ENCODE data around the gene ZNF385C. TPM values are rescaled to one million over a fixed set of nuclear protein-coding genes. Genes with fewer than 3 reads are reported as not detected.

ZNF385C gene
- polyA plus RNA-seq, 4 donors, result 5.2 to 10.0 (median 6.8) TPM

DNA sequence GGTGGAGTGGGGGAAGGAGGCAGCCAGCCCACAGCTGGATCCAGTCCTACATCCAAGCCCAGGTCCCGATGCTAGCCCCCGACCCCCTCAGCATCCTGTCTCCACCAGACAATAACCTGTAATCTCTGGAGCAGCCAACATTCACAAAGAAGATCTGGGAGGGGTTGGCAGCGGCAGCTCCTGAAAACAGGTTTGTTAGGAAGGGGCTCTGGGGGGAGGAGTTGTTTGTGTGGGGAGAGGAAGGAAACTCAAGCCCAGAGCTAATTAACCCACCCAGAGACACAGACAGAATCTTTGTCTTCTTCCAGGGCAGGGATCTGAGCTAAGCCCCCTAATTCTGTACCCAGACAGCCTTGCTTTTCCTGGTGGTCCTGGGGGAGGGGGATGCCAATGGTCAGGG lies 43.2 kb downstream of the ZNF385C start:
- no peak for DNase-seq (ENCODE audit: low read depth in 4 of 4, low spot score in 2 of 4)

DNA sequence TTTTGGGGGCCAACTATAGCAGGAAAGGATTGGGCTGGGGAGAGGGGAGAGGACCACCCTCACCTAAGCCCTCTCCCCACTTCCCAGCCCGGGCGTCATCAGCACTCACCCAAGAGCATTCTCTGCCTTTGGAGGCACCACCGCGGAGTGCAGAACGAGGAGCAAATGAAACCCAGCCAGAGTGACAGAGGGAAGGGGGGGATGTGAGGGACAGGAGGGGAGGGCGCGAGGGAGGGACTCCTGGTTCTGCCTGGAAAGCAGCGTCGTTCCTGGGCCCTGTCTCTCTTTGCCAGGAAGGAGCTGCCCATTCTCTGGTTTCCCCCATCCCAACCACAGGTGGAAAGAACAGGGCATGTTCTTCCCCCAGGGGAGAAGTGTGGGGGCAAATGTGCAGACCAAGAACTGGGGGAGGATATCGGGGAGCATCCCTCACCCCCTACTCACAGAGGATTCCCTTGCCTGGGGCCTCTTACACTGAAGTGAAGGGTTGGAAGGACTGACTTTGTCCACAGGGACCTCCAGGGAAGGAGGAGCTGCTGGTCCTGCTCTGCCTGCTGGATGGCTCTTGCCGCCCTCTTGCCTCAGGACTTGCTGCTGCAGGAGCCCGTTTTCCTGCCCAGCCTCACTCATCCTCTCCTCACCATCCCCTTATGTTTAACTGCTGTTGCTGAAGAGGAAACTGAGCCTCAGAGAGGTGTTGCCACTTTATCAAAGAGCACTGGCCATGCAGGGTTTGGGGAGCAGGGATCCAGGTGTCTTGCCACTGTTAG lies 44.4 kb downstream of the ZNF385C start:
- no peak for DNase-seq (ENCODE audit: low read depth in 4 of 4, low spot score in 2 of 4)

DNA sequence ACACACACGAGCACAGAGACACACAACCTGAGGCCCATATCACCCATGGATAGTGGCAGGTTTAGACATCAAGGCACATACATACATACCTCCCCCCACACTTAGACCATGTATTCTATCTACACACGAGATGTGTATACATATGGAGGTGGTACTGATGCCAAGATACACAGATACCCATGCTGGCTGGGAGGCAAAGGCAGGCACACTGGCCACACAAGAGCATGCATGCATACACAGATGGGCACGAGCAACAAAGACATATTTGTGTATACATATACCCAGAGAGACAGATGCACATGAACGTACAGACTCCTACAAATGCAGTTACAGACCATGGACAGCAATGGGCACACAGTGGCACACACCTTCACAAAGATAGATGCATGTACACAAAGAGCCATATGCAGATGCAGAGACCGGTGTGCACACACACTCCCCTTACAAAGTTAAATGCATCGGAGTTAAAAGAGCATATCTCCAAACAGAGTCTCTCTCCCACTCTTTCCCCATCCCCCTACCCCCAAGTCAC lies 45.9 kb downstream of the ZNF385C start:
- no peak for DNase-seq (ENCODE audit: low read depth in 4 of 4, low spot score in 2 of 4)

DNA sequence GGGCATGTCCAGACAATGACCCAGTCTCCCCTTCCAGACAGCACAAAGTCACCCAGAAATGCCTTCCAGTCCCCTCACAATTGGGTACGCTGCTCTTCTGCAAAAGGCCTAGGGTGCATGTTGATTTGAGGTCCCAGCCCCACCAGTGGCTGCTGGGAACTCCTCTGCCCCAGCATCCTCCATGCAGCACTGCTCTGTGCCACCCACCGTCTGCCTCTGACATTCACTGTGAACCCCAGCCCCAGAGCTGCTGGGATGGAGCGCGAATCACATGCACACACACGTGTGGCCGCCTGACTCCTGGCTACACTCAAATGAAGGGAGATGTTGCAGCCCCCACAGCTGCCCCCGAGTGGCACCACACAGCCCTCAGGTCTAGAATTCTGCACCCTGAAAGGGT lies 46.6 kb downstream of the ZNF385C start:
- no peak for DNase-seq (ENCODE audit: low read depth in 4 of 4, low spot score in 2 of 4)

DNA sequence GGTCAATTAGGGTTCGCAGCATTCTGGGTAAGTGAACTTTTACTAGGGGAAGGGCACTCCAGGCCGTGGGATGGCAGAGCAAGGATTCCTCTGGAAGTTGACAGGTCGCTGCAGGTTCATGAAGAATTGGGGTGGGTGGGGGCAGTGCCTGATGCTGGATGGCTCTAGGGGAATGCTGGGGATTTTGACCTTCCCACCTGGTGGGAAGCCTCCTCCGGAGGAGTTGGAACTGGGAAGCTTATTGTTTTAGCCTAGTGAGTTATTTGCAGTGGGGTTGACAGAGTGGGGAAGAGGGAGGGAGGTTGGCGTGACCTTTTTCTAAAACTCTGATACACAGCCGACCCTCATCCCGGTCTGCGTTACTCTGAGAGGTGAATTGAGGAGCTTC lies 47.3 kb downstream of the ZNF385C start:
- DNase-seq (ENCODE audit: low read depth in 4 of 4, low spot score in 2 of 4), result no peak

DNA sequence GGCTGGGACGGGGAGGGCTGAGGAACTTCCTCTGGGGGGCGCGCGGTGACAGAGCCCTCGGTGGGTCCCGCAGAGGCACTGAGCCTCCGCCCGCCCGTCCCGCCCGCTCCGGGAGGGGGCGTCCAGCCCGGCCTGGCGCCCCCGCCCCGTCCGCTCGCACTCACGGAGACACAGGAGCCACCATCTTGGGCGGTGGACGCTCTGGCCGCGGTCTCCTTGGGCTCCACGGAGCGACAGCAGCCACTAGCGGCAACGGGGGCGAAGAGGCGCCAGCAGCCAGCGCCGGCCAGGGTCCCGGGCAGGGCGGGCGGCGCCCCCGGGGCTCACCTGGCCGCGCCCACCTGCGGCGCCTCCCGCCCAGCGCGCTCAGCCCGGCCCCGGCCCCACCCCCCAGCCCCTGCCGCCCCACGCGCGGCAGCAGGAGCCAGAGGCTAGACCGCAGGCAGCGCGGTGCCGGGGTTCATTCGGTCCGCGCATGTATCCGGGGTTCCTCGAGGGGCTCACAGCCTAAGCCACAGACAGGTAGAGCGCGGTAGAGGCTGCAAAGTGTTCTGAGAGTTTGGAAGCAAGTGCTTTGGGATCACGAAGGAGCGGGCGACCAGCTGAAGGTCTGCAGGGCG lies 47.8 kb downstream of the ZNF385C start, which contains the start of gene C17orf113:
Gene C17orf113, minus strand, starts transcription at position 209 of the 620 bp plus-strand sequence. CDS start 7,225 bp downstream, outside the sequence.
- DNase-seq (ENCODE audit: low read depth in 4 of 4, low spot score in 2 of 4), result peak in 1 of 4 donors; percentile 35

DNA sequence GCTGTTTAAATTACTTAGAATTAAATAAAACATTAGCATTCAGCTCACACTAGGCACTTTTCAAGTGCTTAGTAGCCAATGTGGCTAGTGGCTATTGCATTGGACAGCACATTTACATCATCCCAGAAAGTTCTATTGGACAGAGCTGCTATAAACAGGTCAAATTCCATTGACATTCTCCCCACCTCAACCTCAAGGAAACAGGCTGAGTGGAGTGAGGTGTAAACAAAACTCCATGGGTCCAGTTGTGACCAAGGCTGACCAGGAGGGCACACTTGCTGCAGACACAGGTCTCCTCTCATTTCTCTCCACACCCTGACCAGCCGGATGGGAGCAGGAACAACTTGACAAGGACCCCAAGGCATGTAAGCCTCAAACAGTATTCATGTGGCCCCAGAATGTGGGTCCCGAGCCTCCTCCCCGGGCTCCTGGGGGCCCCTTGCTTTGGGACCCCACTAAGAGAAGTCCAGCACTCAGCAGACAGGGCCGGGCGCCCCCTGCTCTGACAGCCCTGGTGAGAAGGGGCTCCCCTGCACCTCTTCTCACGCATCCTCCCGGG lies 48.4 kb downstream of the ZNF385C start:
- no peak for DNase-seq (ENCODE audit: low read depth in 4 of 4, low spot score in 2 of 4)

DNA sequence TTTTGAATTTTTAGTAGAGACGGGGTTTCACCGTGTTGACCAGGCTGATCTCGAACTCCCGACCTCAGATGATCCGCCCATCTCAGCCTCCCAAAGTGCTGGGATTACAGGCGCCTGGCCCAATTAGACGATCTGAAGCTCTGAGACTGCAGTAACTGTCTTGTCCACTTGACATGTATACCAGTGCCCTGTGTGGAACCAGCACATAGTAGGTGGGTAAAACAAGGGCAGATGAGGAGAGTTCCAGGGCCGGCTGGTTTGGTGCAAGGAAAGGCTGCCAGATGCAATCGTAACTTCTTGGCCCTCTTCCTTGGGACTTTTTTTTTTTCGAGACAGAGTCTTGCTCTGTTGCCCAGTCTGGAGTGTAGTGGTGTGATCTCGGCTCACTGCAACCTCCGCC lies 50.9 kb downstream of the ZNF385C start:
- DNase-seq (ENCODE audit: low read depth in 4 of 4, low spot score in 2 of 4), result no peak

DNA sequence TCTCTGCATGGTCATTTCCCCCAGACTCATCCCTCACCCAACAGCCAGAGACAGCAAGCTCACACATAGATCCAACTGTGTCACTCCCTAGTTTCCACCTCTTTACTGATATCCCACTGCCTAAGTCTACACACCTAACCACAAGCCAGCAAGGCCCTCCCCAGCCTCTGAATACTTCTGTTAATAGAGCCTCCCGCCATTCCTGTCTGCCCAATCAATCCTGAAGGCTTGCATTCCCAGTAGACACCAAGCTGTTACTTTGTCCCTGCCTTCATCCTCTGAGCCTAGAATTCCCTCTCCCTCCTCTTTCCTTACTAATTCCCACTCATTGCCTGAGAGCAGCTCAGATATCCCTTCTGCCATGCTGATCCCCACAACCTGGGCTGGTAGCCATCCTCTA lies 52.6 kb downstream of the ZNF385C start:
- DNase-seq (ENCODE audit: low read depth in 4 of 4, low spot score in 2 of 4), result no peak

DNA sequence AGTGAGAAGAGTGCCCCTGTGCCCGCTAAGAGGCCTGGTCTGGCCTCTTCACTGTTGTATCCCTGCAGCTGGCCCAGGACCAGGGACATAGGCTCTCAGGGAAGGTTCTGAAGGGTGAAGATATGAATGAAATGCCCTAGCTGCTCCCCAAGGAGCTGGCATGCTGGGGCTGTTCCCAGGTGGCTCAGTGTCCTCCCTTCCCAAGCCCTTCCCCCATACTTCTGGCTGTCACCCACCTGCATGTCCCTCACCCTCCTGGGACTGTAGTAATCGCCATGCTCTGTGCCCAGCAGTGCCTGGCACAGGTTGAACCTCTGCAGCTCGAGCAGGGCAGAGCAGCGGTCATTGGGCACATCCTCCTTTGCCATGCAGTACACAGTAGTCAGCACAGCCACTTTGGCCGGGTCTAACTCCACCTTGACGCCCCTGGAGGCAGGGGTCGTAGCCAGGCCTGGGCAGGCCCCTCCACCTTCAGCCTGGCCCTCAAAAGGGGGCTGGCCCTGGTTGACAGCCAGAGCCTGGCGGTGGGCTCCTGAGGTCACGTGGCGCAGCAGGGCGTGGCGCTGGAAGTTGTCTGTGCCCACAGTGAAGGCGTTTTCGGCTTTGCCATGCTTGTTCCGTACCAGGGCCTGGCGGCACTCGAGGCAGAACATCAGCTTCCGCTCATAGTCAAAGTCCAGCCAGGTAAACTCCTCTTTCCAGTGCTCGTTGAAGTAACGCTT lies 55.5 kb downstream of the ZNF385C start:
- no peak for DNase-seq (ENCODE audit: low read depth in 4 of 4, low spot score in 2 of 4)

DNA sequence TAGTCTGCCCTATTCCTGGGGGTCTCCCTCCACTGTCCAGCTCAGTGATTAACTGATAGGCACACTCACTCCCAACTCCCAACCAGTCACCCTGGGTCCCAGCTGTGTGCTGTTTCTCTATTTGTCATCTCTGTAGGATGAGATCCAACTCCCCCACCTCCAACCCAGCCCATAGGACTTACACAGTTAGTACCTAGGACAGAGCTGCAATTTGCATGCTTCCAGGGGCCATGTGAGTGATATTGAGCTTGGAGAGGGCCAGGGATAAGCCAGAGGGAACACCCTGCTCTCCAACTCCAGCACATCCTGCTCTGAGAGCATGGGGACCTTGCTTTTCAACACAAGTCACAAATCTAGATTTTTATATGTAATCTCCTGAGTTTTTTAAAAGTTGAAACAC lies 56.7 kb downstream of the ZNF385C start:
- no peak for DNase-seq (ENCODE audit: low read depth in 4 of 4, low spot score in 2 of 4)

DNA sequence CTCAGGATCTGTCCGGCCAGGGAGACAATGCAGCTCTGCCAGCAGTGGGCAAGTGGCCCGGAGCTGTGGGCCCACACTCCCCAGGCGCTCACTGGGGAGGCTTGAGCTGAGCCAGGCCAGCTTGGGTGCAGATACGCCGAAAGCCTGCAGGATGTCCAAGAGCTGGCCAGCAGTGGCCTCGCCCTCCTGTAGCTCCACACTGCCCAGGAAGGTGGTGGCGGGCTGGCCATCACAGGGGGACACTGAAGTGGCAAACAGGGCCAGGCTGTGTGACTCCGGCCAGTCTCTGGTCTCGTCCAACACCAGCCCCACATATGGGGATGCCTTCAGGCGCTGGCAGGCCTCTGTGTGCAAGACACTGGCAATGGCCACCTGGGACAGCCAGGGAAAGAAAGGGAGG lies 57.5 kb downstream of the ZNF385C start:
- DNase-seq (ENCODE audit: low read depth in 4 of 4, low spot score in 2 of 4), result no peak

DNA sequence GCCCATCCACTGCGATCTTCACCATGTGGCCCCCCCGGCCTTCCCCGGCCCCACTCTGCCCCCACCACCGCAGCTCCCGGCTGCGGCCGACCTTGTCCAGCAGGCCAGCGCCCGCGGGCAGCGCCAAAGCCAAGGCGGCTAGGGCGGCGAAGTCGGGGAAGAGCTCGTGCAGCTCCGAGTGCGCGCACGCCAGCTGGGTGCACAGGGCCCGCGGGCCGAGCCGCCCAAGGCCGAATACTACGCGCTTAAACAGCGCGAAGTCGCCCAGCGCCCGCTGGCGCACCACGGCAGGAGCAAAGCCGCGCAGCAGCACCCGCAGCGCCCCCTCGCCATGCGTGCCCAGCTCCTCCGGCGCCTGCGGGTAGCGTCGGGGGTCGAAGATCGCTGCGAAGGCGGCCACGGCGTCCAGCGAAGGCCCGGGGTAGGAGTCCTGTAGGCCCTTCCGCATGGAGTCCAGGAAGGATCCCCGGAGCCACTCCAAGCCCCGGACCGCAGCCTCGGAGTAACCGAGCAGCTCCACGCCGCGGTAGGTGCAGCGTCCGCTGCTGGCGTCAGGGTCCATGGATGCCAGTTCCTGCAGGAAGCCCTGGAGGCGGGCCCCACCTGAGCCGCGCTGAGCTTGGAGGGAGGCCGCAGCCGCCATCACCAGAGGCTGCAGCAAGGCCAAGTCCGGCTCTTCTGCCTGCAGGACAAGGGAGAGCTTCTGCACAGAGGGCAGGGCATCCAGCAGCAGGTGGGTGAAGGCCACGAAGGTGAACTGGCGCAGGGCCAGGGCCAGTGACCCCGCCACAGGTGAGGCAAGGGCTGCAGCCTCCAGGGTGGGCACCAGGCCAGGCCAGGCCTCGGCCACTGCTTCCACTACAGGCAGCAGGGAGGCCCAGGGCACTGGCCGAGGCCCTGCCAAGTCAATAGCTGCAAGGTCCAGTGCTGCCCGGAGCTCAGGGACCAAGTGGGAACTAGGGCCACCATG lies 58.2 kb downstream of the ZNF385C start:
- DNase-seq (ENCODE audit: low read depth in 4 of 4, low spot score in 2 of 4), result no peak

DNA sequence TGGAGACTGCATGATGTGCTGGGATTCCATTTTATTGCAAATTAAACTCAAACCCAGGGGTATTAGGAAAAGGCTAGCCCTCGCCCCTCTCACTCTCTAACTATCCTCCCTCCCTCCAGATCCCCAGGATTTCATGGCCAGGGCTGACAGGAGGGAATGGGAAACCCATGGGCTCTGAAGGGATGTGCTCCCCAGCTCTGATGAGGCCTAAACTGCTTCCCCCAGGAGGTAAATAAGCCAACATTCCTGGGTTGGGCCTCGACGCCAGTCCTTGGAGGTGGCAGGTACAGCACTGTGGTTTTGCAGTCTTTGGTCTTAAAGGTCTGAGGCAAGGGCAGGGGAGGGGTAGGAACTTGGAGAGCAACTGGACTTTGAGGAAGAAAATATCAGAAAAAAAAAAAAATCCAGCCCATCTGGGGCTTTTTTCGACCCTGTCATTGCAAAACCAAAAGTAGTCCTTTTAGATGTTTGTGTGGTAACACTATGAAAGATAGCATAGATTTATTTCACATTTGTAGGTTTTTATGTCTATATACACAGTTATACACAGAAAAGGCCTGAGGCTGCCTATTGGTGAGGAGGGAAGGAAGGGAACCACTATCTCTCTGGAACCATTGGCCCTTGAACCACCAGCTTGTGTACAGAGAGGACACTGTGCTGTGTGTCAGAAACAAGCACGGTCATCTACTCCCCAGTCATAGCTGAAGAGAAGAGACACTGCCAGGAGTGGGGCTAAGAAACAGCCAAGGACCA lies 59.9 kb downstream of the ZNF385C start:
- DNase-seq (ENCODE audit: low read depth in 4 of 4, low spot score in 2 of 4), result no peak

DNA sequence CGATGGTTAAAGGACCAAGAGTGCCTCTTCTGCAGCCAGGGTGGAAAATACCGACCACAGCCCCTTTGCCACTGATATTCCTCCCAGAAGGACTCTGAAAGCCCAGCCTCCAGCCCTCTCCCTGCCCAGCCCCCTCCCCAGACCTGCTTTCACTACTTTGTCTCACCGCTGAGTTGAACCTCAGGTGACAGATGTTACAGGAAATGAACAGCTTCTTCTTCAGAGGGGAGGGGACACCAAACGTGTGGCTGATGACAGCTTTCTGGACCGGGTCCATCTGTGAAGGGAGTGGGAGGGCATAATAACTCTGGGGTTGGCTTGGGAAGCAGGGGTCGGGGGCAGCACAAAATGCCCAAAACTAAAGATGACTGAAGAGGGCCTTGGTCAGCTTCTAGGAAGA lies 64.2 kb downstream of the ZNF385C start:
- no peak for DNase-seq (ENCODE audit: low read depth in 4 of 4, low spot score in 2 of 4)

DNA sequence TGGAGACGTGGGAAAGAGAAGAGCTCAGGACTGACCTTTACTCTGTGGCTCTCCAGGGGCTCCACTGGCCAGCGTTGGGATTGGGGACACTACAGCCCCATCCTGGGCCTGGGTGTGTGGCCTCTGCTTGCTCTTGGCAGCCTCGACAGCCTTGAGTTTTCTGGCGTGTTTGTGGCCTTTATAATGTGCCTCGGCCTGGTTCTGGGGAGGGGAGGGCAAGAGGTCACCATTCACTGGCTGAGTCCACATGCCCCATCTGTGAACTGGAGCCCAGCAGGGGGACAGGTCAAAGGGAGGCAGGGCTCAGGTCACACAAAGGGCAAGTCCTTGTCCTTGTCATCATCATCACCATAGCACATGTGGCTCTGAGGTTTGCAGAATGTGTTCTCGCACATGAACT lies 66.7 kb downstream of the ZNF385C start:
- DNase-seq (ENCODE audit: low read depth in 4 of 4, low spot score in 2 of 4), result no peak

DNA sequence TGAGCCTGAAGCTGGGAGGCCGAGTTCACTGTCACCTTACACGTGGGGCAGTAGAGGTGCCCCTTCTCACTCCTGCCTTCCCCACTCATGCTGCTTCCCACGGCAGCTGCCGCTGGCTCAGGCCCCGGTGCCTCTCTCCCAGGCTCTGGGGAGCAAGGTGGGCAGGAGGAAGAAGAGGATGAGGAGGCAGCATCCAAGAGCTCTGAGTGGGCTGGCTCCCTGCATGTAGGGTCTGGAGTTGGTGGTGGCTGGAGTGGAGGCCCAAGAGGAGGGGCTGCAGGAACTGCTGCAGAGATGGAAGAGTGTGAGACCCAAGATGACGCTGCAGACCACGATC lies 69.5 kb downstream of the ZNF385C start:
- DNase-seq (ENCODE audit: low read depth in 4 of 4, low spot score in 2 of 4), result no peak

DNA sequence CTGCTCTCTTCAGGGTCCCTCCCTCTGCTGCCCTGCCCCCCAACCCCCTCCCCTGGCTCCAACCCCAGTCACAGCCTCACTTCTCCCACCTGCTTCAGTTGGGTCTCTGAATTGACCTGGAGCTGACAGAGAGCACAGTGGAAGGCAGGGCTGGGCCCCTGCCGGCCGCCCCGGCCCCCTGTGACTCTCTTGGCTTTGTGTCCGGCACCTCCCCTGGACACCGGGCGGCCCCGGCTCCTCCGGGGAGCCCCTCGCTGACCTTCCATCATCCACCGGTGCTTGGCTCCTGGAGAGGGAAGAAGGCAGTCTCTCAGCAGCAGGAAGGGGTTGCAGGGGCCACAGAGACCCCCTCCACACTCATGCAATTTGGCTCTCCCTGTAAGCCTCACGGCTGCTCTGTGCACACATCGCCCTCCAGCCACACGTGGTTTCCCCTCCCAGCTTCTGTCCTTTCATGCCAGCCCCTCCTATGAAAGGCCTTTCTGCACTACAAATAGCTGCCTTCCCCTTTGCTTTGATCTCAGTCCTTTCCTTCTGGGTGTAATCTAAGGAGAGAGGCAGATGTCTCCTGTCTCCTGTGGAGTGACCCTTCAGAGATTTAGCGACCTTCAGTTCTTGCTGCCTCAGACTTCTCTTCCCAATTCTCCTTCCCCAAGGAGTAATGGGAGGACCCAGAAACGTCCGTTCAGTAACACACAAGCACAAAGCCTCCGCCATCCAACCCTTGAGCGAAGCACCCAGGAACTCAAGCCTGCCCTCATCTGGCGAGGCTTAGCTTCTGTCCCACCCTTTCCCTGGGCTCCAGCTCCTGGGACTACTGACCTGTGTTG lies 70.1 kb downstream of the ZNF385C start:
- no peak for DNase-seq (ENCODE audit: low read depth in 4 of 4, low spot score in 2 of 4)

DNA sequence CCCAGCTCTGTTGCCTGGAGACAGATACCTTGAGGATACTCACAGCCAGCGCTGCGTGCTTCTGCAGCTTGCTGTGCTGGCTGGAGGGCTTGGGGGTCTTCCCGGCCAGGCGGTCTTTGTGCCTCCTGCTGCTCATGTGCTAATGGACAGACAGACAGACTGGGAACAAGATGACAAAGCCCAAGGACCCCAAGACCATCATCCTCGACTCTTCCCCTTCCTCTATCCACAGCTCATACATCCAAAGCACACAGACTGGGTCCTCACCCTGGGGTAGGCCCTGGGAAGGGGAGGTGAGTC lies 70.7 kb downstream of the ZNF385C start:
- DNase-seq (ENCODE audit: low read depth in 4 of 4, low spot score in 2 of 4), result no peak
